ENCODE data around the gene SNX14.

DNA sequence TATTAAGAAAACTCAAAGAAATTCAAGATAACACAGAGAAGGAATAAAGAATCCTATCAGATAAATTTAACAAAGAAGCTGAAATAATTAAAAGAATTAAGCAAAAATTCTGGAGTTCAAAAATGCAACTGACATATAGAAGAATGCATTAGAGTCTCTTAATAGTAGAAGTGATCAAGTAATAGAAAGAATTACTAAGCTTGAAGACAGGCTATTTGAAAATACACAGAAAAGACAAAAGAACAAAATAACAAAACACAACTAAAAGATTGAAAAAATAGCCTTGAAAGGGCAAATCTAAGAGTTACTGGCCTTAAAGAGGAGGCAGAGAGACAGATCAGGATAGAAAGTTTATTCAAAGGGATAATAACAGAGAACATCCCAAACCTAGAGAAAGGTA is 12.1 kb downstream of the SNX14 start:
- TF ChIP-seq, protein P1, sequence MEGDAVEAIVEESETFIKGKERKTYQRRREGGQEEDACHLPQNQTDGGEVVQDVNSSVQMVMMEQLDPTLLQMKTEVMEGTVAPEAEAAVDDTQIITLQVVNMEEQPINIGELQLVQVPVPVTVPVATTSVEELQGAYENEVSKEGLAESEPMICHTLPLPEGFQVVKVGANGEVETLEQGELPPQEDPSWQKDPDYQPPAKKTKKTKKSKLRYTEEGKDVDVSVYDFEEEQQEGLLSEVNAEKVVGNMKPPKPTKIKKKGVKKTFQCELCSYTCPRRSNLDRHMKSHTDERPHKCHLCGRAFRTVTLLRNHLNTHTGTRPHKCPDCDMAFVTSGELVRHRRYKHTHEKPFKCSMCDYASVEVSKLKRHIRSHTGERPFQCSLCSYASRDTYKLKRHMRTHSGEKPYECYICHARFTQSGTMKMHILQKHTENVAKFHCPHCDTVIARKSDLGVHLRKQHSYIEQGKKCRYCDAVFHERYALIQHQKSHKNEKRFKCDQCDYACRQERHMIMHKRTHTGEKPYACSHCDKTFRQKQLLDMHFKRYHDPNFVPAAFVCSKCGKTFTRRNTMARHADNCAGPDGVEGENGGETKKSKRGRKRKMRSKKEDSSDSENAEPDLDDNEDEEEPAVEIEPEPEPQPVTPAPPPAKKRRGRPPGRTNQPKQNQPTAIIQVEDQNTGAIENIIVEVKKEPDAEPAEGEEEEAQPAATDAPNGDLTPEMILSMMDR (IDR thresholded peaks at IDR 0.05), result no peak
- no peak for TF ChIP-seq POLR2A (IDR thresholded peaks at IDR 0.05)

All from heart left ventricle (tissue), 13 donors.